Effector memory CD8-positive, alpha-beta T cell (primary cell): ENCODE results near the gene ERVK3-1.

Experiments used
- ATAC-seq: fragments of 150-1000 bp; cut with Tn5 transposase; replicated peaks from 2 replicates; pipeline ENCODE4 v1.10.0; 2021; ENCODE audit warnings: mild to moderate bottlenecking, moderate library complexity
- DNase-seq, 3 experiments: peaks; one replicate each; pipeline ENCODE4 v3.0.0; 2021
- H3K27ac Mint-ChIP-seq, 2 donors: one replicate each; pipeline ENCODE4 v1.8.0; 2022; ENCODE audit warnings: mild to moderate bottlenecking in 2 of 2, mixed read lengths in 2 of 2, moderate library complexity in 2 of 2
- H3K27me3 Mint-ChIP-seq, 2 donors: one replicate each; pipeline ENCODE4 v1.8.0; 2022; ENCODE audit warnings: mixed read lengths in 2 of 2
- H3K36me3 Mint-ChIP-seq: one replicate; pipeline ENCODE4 v1.8.0; 2022; ENCODE audit warnings: mild to moderate bottlenecking, moderate library complexity, mixed read lengths; ENCODE audit not compliant: insufficient read depth
- H3K4me1 Mint-ChIP-seq, 2 donors: one replicate each; pipeline ENCODE4 v1.8.0; 2022; ENCODE audit warnings: low read depth in 2 of 2, mixed read lengths in 2 of 2
- H3K4me3 Mint-ChIP-seq, 2 donors: one replicate each; pipeline ENCODE4 v1.8.0; 2022; ENCODE audit warnings: mild to moderate bottlenecking in 2 of 2, mixed read lengths in 2 of 2, moderate library complexity in 2 of 2
- H3K9me3 Mint-ChIP-seq, 2 donors: one replicate each; pipeline ENCODE4 v1.8.0; 2022; ENCODE audit warnings: mixed read lengths in 2 of 2

ERVK3-1 gene

GRCh38 chr19:58315580-58315979 lies 10.4 kb downstream of the ERVK3-1 start:
- H3K4me3 Mint-ChIP-seq, result no peak overlapping the region
- no peaks in the 10 kb centered on the region for H3K27me3 Mint-ChIP-seq
- no peaks in the 10 kb centered on the region for H3K9me3 Mint-ChIP-seq
- H3K27ac Mint-ChIP-seq, result peak overlapping the region in 1 of 2 donors; percentile 8
- ATAC-seq (no peak), DNase-seq (no peak)
- peaks cover 47% of the 10 kb centered on the region for H3K36me3 Mint-ChIP-seq
- H3K4me1 Mint-ChIP-seq, result peaks cover 4 to 8% of the 10 kb centered on the region in 2 donors

GRCh38 chr19:58317476-58318072 lies 12.4 kb downstream of the ERVK3-1 start:
- H3K36me3 Mint-ChIP-seq, result peaks cover 37% of the 10 kb centered on the region

GRCh38 chr19:58318297-58318696 lies 13.1 kb downstream of the ERVK3-1 start:
- Mint-ChIP-seq H3K27ac (no peak overlapping the region), H3K4me1 (peaks cover 0 to 5% of the 10 kb centered on the region in 2 donors), H3K9me3 (no peaks in the 10 kb centered on the region), H3K36me3 (peaks cover 33% of the 10 kb centered on the region), H3K27me3 (no peaks in the 10 kb centered on the region), H3K4me3 (no peak overlapping the region)
- ATAC-seq (no peak), DNase-seq (no peak)

More at GRCh38 chr19:58317476-58318072, 12.4 kb downstream of the ERVK3-1 start:
- H3K4me1 Mint-ChIP-seq, result peaks cover 0 to 5% of the 10 kb centered on the region in 2 donors
- H3K9me3 Mint-ChIP-seq, result no peaks in the 10 kb centered on the region
- no peaks in the 10 kb centered on the region for H3K27me3 Mint-ChIP-seq
- no peak overlapping the region for H3K27ac Mint-ChIP-seq
- DNase-seq, result no peak
- no peak overlapping the region for H3K4me3 Mint-ChIP-seq
- ATAC-seq, result no peak

DNA sequence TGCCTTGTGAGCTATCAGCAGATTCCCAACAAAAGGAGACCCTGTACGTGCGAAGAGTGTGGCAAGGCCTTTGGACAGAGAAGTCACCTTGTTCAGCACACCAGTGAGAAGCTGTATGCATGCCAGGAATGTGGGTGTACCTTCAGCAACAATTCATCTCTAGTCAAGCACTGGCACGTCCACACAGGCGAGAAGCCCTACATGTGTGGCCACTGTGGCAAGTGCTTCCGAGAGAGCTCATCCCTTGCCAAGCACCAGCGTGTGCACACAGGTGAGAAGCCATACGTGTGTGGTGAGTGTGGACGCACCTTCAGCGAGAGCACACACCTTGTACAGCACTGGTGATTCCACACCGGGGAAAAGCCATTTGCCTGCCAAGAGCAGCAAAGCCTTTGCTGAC lies 14.1 kb downstream of the ERVK3-1 start:
- no peak for DNase-seq
- Mint-ChIP-seq H3K9me3 (no peaks in the 10 kb centered on the region), H3K4me3 (no peak overlapping the region), H3K36me3 (peaks cover 23% of the 10 kb centered on the region), H3K27me3 (no peaks in the 10 kb centered on the region), H3K4me1 (peaks cover 0 to 5% of the 10 kb centered on the region in 2 donors), H3K27ac (no peak overlapping the region)
- ATAC-seq, result no peak

DNA sequence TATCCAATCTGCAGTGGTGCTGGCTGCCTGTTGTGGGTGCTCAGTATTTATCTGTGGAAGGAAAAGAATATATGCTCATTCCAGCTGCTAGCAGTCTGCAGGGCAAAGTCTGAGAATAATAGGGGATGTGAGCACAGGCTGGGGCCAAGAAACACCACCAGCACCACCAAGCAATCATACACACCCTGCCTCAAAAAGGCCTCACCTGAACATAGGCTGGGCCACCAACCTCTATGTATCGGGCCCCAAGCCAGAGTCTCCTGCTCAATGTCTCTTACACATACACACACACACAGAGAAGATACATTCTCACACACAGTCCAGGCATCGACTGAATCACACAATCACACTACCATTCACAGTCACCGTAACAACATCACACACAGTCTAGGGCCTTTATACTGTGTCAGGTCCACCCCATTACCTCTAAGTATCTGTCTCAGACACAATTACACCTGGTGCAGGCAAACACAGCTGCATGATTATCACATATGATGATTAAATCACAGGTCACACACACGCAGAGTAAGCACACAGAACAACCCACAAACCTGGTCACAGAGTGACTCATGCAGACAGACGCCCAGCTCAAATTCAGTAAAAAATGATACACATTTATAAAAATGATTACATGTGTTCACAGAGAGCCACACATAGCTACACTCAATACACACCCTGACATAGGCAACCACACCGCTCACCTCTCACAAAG lies 20.3 kb downstream of the ERVK3-1 start:
- Mint-ChIP-seq H3K4me3 (no peak overlapping the region), H3K9me3 (no peaks in the 10 kb centered on the region), H3K4me1 (no peaks in the 10 kb centered on the region), H3K27ac (no peak overlapping the region), H3K36me3 (peaks cover 6% of the 10 kb centered on the region), H3K27me3 (no peaks in the 10 kb centered on the region)
- no peak for ATAC-seq
- DNase-seq, result no peak

DNA sequence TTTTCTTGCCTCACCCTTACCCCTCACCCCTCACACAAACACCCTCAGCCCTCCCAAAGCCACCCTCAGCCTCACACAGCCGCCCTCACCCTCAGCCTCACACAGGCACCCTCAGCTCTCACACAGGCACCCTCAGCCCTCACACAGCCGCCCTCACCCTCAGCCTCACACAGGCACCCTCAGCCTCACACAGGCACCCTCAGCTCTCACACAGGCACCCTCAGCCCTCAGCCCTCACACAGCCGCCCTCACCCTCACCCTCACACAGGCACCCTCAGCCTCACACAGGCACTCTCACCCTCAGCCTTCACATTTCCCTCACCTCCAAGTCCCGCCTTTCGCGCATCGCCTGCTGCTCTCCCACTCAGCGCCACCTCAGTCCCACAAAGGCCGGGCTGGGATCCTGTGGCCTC lies 21.3 kb downstream of the ERVK3-1 start:
- Mint-ChIP-seq H3K27me3 (no peaks in the 10 kb centered on the region), H3K9me3 (no peaks in the 10 kb centered on the region), H3K4me3 (no peak overlapping the region), H3K27ac (no peak overlapping the region), H3K4me1 (peaks cover 0 to 3% of the 10 kb centered on the region in 2 donors), H3K36me3 (no peaks in the 10 kb centered on the region)
- ATAC-seq (peak; percentile 58), DNase-seq (no peak)

GRCh38 chr19:58326914-58327726 lies 21.9 kb downstream of the ERVK3-1 start, which contains the start of gene ZSCAN22:
ZSCAN22 (plus strand) TSS chr19:58326994; CDS start chr19:58334803, 7,809 bp downstream.
- peaks cover 0 to 3% of the 10 kb centered on the region in 2 donors for H3K4me1 Mint-ChIP-seq
- H3K36me3 Mint-ChIP-seq, result no peaks in the 10 kb centered on the region
- ATAC-seq (peak; percentile 78), DNase-seq (peak; percentile 84 to 89 (median 85))
- no peak within 1 kb of the TSS for H3K4me3 Mint-ChIP-seq
- H3K27me3 Mint-ChIP-seq, result no peaks in the 10 kb centered on the region
- no peak within 1 kb of the TSS for H3K27ac Mint-ChIP-seq
- no peaks in the 10 kb centered on the region for H3K9me3 Mint-ChIP-seq

- Mint-ChIP-seq H3K9me3 (no peaks in the 10 kb centered on the region), H3K27ac (no peak overlapping the region), H3K4me3 (no peak overlapping the region), H3K27me3 (no peaks in the 10 kb centered on the region), H3K4me1 (peaks cover 0 to 3% of the 10 kb centered on the region in 2 donors), H3K36me3 (no peaks in the 10 kb centered on the region)
- ATAC-seq, result no peak
- no peak for DNase-seq
These were observed 23.8 kb downstream of the ERVK3-1 start for GRCh38 chr19:58328999-58329398.

DNA sequence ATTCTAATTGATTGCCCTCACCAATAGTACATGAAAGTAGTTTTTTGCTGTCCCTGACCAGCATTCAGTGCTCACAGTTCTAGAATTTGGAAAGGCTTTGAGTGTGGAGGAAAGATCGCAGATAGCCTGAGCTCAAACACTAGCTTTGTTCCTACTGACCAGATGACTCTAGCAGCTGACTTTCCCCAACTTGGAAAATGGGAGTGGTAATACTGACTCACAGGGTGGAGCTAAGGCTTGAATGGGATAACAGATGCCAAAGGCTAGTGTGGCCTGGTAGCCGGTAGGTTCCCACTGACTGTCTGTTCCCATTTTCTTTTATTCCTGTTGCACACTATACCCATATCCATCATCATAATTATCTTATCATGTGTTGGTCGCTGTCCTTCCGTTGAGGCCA lies 25.3 kb downstream of the ERVK3-1 start:
- H3K27ac Mint-ChIP-seq, result no peak overlapping the region
- no peak overlapping the region for H3K4me3 Mint-ChIP-seq
- no peak for ATAC-seq
- H3K9me3 Mint-ChIP-seq, result no peaks in the 10 kb centered on the region
- H3K27me3 Mint-ChIP-seq, result no peaks in the 10 kb centered on the region
- no peaks in the 10 kb centered on the region for H3K36me3 Mint-ChIP-seq
- no peak for DNase-seq
- peaks cover 2 to 6% of the 10 kb centered on the region in 2 donors for H3K4me1 Mint-ChIP-seq

GRCh38 chr19:58332697-58333096 lies 27.5 kb downstream of the ERVK3-1 start:
- ATAC-seq (no peak), DNase-seq (no peak)
- Mint-ChIP-seq H3K27me3 (no peaks in the 10 kb centered on the region), H3K9me3 (no peaks in the 10 kb centered on the region), H3K27ac (no peak overlapping the region), H3K4me1 (peaks cover 2 to 6% of the 10 kb centered on the region in 2 donors), H3K36me3 (no peaks in the 10 kb centered on the region), H3K4me3 (no peak overlapping the region)

DNA sequence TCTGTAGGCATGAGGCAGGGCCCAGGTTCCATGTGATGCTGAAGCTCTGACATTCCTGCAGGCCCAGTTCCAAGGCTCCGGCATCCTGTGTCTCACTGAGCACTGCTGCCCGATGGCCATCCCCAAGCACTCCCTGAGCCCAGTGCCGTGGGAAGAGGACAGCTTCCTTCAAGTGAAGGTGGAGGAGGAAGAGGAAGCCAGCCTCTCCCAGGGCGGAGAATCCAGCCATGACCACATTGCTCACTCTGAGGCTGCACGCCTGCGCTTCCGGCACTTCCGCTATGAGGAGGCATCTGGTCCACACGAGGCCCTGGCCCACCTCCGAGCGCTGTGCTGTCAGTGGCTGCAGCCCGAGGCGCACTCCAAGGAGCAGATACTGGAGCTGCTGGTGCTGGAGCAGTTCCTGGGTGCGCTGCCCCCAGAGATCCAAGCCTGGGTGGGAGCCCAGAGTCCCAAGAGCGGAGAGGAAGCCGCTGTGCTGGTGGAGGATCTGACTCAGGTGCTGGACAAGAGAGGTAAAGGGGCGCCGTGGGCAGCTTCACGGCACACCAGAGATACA lies 29.6 kb downstream of the ERVK3-1 start:
- Mint-ChIP-seq H3K27me3 (no peaks in the 10 kb centered on the region), H3K4me3 (no peak overlapping the region), H3K9me3 (no peaks in the 10 kb centered on the region), H3K4me1 (peaks cover 3 to 6% of the 10 kb centered on the region in 2 donors), H3K27ac (peak overlapping the region in 1 of 2 donors; percentile 38), H3K36me3 (no peaks in the 10 kb centered on the region)
- no peak for ATAC-seq
- no peak for DNase-seq

GRCh38 chr19:58335630-58336029 lies 30.5 kb downstream of the ERVK3-1 start:
- DNase-seq (no peak), ATAC-seq (no peak)
- peaks cover 6 to 7% of the 10 kb centered on the region in 2 donors for H3K4me1 Mint-ChIP-seq
- H3K4me3 Mint-ChIP-seq, result no peak overlapping the region
- no peaks in the 10 kb centered on the region for H3K27me3 Mint-ChIP-seq
- H3K9me3 Mint-ChIP-seq, result no peaks in the 10 kb centered on the region
- H3K36me3 Mint-ChIP-seq, result no peaks in the 10 kb centered on the region
- no peak overlapping the region for H3K27ac Mint-ChIP-seq

- no peak for DNase-seq
- H3K36me3 Mint-ChIP-seq, result no peaks in the 10 kb centered on the region
- H3K4me3 Mint-ChIP-seq, result no peak overlapping the region
- H3K27me3 Mint-ChIP-seq, result no peaks in the 10 kb centered on the region
- H3K9me3 Mint-ChIP-seq, result no peaks in the 10 kb centered on the region
- no peak overlapping the region for H3K27ac Mint-ChIP-seq
- peaks cover 3 to 7% of the 10 kb centered on the region in 2 donors for H3K4me1 Mint-ChIP-seq
- ATAC-seq, result no peak
These were observed 31.0 kb downstream of the ERVK3-1 start for GRCh38 chr19:58336216-58336615.
